ENCODE measurements around the gene PARD3. TPM values are rescaled to one million over a fixed set of nuclear protein-coding genes. Genes with fewer than 3 reads are reported as not detected.

PARD3 gene
- total RNA-seq, 4 donors from 2014 or later, result 42.6 to 63.6 (median 55.2) TPM

GRCh38 chr10:34731885-34732701, 83.0 kb downstream of the PARD3 start:
- Histone ChIP-seq H3K4me3 (no peak overlapping the region), H3K27me3 (no peaks in the 10 kb centered on the region), H3K4me1 (peaks cover 0 to 59% (median 7%) of the 10 kb centered on the region in 4 donors), H3K27ac (no peak overlapping the region), H3K36me3 (no peaks in the 10 kb centered on the region), H3K9me3 (no peaks in the 10 kb centered on the region)
- DNase-seq (ENCODE audit: low spot score in 2 of 2), result no peak
- TF ChIP-seq CTCF (IDR thresholded peaks at IDR 0.05), result no peak
- no peak for TF ChIP-seq POLR2A (IDR thresholded peaks at IDR 0.05)
- TF ChIP-seq EP300 (IDR thresholded peaks at IDR 0.05), result no peak
- 67 to 69% methylated on average over 7 of the region's 7 CpGs for WGBS, 2 donors

GRCh38 chr10:34731213-34731612, 83.9 kb downstream of the PARD3 start:
- Histone ChIP-seq H3K27me3 (no peaks in the 10 kb centered on the region), H3K27ac (no peak overlapping the region), H3K9me3 (no peaks in the 10 kb centered on the region), H3K4me1 (peaks cover 0 to 66% (median 8%) of the 10 kb centered on the region in 4 donors), H3K36me3 (no peaks in the 10 kb centered on the region), H3K4me3 (no peak overlapping the region)
- WGBS, 2 donors, result 92 to 97% methylated on average over 2 of the region's 2 CpGs
- DNase-seq (ENCODE audit: low spot score in 2 of 2), result no peak
- no peak for TF ChIP-seq EP300 (IDR thresholded peaks at IDR 0.05)
- no peak for TF ChIP-seq POLR2A (IDR thresholded peaks at IDR 0.05)
- TF ChIP-seq CTCF (IDR thresholded peaks at IDR 0.05), result no peak

- Histone ChIP-seq H3K9me3 (no peaks in the 10 kb centered on the region), H3K27me3 (no peaks in the 10 kb centered on the region), H3K4me1 (peaks cover 0 to 66% (median 8%) of the 10 kb centered on the region in 4 donors), H3K27ac (no peak overlapping the region), H3K36me3 (no peaks in the 10 kb centered on the region), H3K4me3 (no peak overlapping the region)
- DNase-seq (ENCODE audit: low spot score in 2 of 2), result no peak
- 93% methylated on average over 7 of the region's 7 CpGs for WGBS, 2 donors
- TF ChIP-seq POLR2A (IDR thresholded peaks at IDR 0.05), result no peak
- no peak for TF ChIP-seq EP300 (IDR thresholded peaks at IDR 0.05)
- TF ChIP-seq CTCF (IDR thresholded peaks at IDR 0.05), result no peak
Measured at GRCh38 chr10:34730726-34731125, 84.4 kb downstream of the PARD3 start.

GRCh38 chr10:34729619-34730018, 85.5 kb downstream of the PARD3 start:
- TF ChIP-seq POLR2A (IDR thresholded peaks at IDR 0.05) (no peak), EP300 (IDR thresholded peaks at IDR 0.05) (no peak), CTCF (IDR thresholded peaks at IDR 0.05) (no peak)

GRCh38 chr10:34728361-34728760, 86.7 kb downstream of the PARD3 start:
- Histone ChIP-seq H3K27ac (no peak overlapping the region), H3K9me3 (no peaks in the 10 kb centered on the region), H3K36me3 (no peaks in the 10 kb centered on the region), H3K4me1 (peaks cover 0 to 70% (median 8%) of the 10 kb centered on the region in 4 donors), H3K4me3 (no peak overlapping the region), H3K27me3 (no peaks in the 10 kb centered on the region)
- TF ChIP-seq CTCF (IDR thresholded peaks at IDR 0.05) (no peak), EP300 (IDR thresholded peaks at IDR 0.05) (no peak), POLR2A (IDR thresholded peaks at IDR 0.05) (no peak)
- DNase-seq (ENCODE audit: low spot score in 2 of 2), result no peak
- WGBS, 2 donors, result 68 to 75% methylated on average over 1 of the region's 1 CpG

More at GRCh38 chr10:34729619-34730018, 85.5 kb downstream of the PARD3 start:
- no peak overlapping the region for H3K4me3 ChIP-seq
- DNase-seq (ENCODE audit: low spot score in 2 of 2), result no peak
- H3K27me3 ChIP-seq, result no peaks in the 10 kb centered on the region
- H3K4me1 ChIP-seq, result peaks cover 0 to 61% (median 8%) of the 10 kb centered on the region in 4 donors
- 66 to 68% methylated on average over 5 of the region's 5 CpGs for WGBS, 2 donors
- no peak overlapping the region for H3K27ac ChIP-seq
- no peaks in the 10 kb centered on the region for H3K36me3 ChIP-seq
- H3K9me3 ChIP-seq, result no peaks in the 10 kb centered on the region
